Head of caudate nucleus (tissue), 42 donors: ENCODE measurements around the gene UCHL1.

Experiments used
- DNase-seq, 42 donors: peaks; one replicate each; pipeline versions ENCODE4 v3.0.0 to v3.0.0-alpha.2; 2020 to 2021; ENCODE audit warnings: mixed read lengths in 7 of 42
- intact Hi-C: fragments of 100-400 bp; cut with DNase I; formaldehyde crosslinking; loops from one replicate; pipeline ENCODE4 v1.15.0; 2022

UCHL1 gene

GRCh38 chr4:41256740-41257256 is at the start of gene UCHL1:
Gene UCHL1 (plus strand): TSS chr4:41256928. CDS start chr4:41256977, 49 bp downstream.
- intact Hi-C loops = no loop called here
- peak; percentile 74 to 97 (median 91) for DNase-seq

- DNase-seq = no peak
- intact Hi-C loops = loop anchor here (10.0 kb wide), 1 partner anchor 63 kb away; no protein-coding TSS in a partner anchor
These were observed 49.4 kb upstream of the UCHL1 start for GRCh38 chr4:41207291-41207831.

- intact Hi-C loops = loop anchor here (10.0 kb wide), 1 partner anchor 64 kb away; no protein-coding TSS in a partner anchor
- peak in 13 of 42 donors; percentile 24 to 73 (median 30) for DNase-seq
These were observed 47.5 kb upstream of the UCHL1 start for GRCh38 chr4:41209187-41209586.

- intact Hi-C loops = loop anchor here (5.0 to 10.0 kb wide), 4 partner anchors 65 to 475 kb away; no protein-coding TSS in a partner anchor
- no peak for DNase-seq
These were observed 46.8 kb upstream of the UCHL1 start for GRCh38 chr4:41209901-41210300.

- intact Hi-C loops = loop anchor here (5.0 to 10.0 kb wide), 3 partner anchors 140 to 477 kb away; no protein-coding TSS in a partner anchor
- DNase-seq = no peak
These were observed 44.6 kb upstream of the UCHL1 start for GRCh38 chr4:41211951-41212615.

- peak in 39 of 42 donors; percentile 32 to 86 (median 67) for DNase-seq
- intact Hi-C loops = loop anchor here (5.0 to 10.0 kb wide), 3 partner anchors 140 to 478 kb away; no protein-coding TSS in a partner anchor
These were observed 44.0 kb upstream of the UCHL1 start for GRCh38 chr4:41212616-41213203.

GRCh38 chr4:41213625-41214135 is 43.0 kb upstream of the UCHL1 start:
- peak in 37 of 42 donors; percentile 12 to 69 (median 43) for DNase-seq
- intact Hi-C loops = loop anchor here (2.0 to 10.0 kb wide), 4 partner anchors 141 to 479 kb away; no protein-coding TSS in a partner anchor

- peak; percentile 90 to 98 (median 95) for DNase-seq
- intact Hi-C loops = loop anchor here (2.0 to 10.0 kb wide), 4 partner anchors 142 to 479 kb away; no protein-coding TSS in a partner anchor
These were observed 42.4 kb upstream of the UCHL1 start, which contains the start of gene APBB2 for GRCh38 chr4:41214136-41214824. Gene APBB2 (minus strand): TSS chr4:41214542. CDS start chr4:41033254, 181,288 bp downstream.

- DNase-seq = no peak
These were observed 41.9 kb upstream of the UCHL1 start for GRCh38 chr4:41214825-41215146.

GRCh38 chr4:41215155-41215554 is 41.6 kb upstream of the UCHL1 start:
- DNase-seq = peak in 4 of 42 donors; percentile 19 to 52 (median 32)
- intact Hi-C loops = loop anchor here (2.0 to 10.0 kb wide), 2 partner anchors 288 to 480 kb away; no protein-coding TSS in a partner anchor

More at GRCh38 chr4:41214825-41215146, 41.9 kb upstream of the UCHL1 start:
- intact Hi-C loops = loop anchor here (2.0 to 10.0 kb wide), 4 partner anchors 142 to 480 kb away; no protein-coding TSS in a partner anchor

- peak in 1 of 42 donors; percentile 5 for DNase-seq
- intact Hi-C loops = loop anchor here (2.0 to 10.0 kb wide), 2 partner anchors 289 to 481 kb away; no protein-coding TSS in a partner anchor
These were observed 40.8 kb upstream of the UCHL1 start for GRCh38 chr4:41215969-41216293.

- intact Hi-C loops = loop anchor here (10.0 kb wide), 1 partner anchor 482 kb away; no protein-coding TSS in a partner anchor
- peak; percentile 35 to 89 (median 72) for DNase-seq
These were observed 40.3 kb upstream of the UCHL1 start for GRCh38 chr4:41216294-41217019.

- no peak for DNase-seq
- intact Hi-C loops = loop anchor here (10.0 kb wide), 1 partner anchor 482 kb away; no protein-coding TSS in a partner anchor
These were observed 39.8 kb upstream of the UCHL1 start for GRCh38 chr4:41217020-41217333.

GRCh38 chr4:41217374-41217773 is 39.4 kb upstream of the UCHL1 start:
- intact Hi-C loops = loop anchor here (10.0 kb wide), 1 partner anchor 483 kb away; no protein-coding TSS in a partner anchor
- DNase-seq = no peak

GRCh38 chr4:41218703-41219102 is 38.0 kb upstream of the UCHL1 start:
- intact Hi-C loops = loop anchor here (10.0 kb wide), 1 partner anchor 484 kb away; no protein-coding TSS in a partner anchor
- no peak for DNase-seq

- intact Hi-C loops = loop anchor here (10.0 kb wide), 1 partner anchor 485 kb away; no protein-coding TSS in a partner anchor
- peak in 2 of 42 donors; percentile 7 to 14 for DNase-seq
These were observed 37.2 kb upstream of the UCHL1 start for GRCh38 chr4:41219421-41219950.

GRCh38 chr4:41221850-41222645 is 34.7 kb upstream of the UCHL1 start:
- no peak for DNase-seq
- intact Hi-C loops = no loop called here
